GM12878 (cell line): Measurements from ENCODE around the gene GPR108. TPM values are rescaled to one million over a fixed set of nuclear protein-coding genes. Genes with fewer than 3 reads are reported as not detected.

Experiments
- ATAC-seq: fragments of 200-7000 bp; cut with Tn5 transposase; 3 replicates; pipeline ENCODE4 v1.9.1; 2020; ENCODE audit warnings: mild to moderate bottlenecking, moderate library complexity
- BruUV-seq: library from RNA; stranded (reverse); fragments of 400-500 nt; replicated peaks from 2 replicates; lab custom pipeline; 2021; lab: Mats Ljungman, UMichigan
- CTCF ChIA-PET: fragments of 300-600 bp; sonication (Branson Sonifier 250); formaldehyde crosslinking; extraction: SDS; loops from one replicate; lab custom pipeline; 2021; ENCODE audit warnings: inconsistent platforms; lab: Yijun Ruan, JAX
- POLR2A ChIA-PET: fragments of 350-600 bp; formaldehyde crosslinking; extraction: SDS; loops from one replicate; lab custom pipeline; 2021; ENCODE audit warnings: inconsistent platforms; lab: Charles Lee
- RAD21 ChIA-PET: fragments of 300-600 bp; sonication (Branson Sonifier 250); formaldehyde crosslinking; loops from one replicate; lab custom pipeline; 2023; ENCODE audit warnings: antibody characterized with exemption; ENCODE audit not compliant: unreplicated experiment; lab: Charles Lee
- SMC1A ChIA-PET: fragments of 300-600 bp; sonication (Branson Sonifier 250); formaldehyde crosslinking; loops from one replicate; lab custom pipeline; 2023; ENCODE audit not compliant: unreplicated experiment, uncharacterized antibody; lab: Charles Lee
- DNase-seq: peaks from one replicate; pipeline ENCODE4 v3.0.0-alpha.2; 2011; ENCODE audit warnings: low read depth, low spot score
- FAIRE-seq: peaks from 3 replicates; lab custom pipeline; 2011; peaks lifted over from hg19 to GRCh38; lab: Jason Lieb, UNC
- H2AFZ ChIP-seq: 2 replicates; pipeline ENCODE4 v1.6.0; 2011; ENCODE audit warnings: low read depth, low read length, control low read depth; ENCODE audit not compliant: control insufficient read depth
- H3K27ac ChIP-seq: 2 replicates; pipeline ENCODE4 v1.5.1; 2011; ENCODE audit warnings: control low read depth; ENCODE audit not compliant: control insufficient read depth, insufficient read depth
- H3K27me3 ChIP-seq, 2 experiments: replicated peaks in 1 of 2; 2 replicates each; pipeline versions ENCODE4 v1.6.0 to v1.6.1; 2011; ENCODE audit warnings: low read length in 1 of 2; ENCODE audit not compliant: control insufficient read depth in 2 of 2, insufficient read depth in 2 of 2
- H3K36me3 ChIP-seq, 2 experiments: 2 replicates each; pipeline ENCODE4 v1.5.1; 2011; ENCODE audit warnings: low read length in 1 of 2; ENCODE audit not compliant: control insufficient read depth in 2 of 2, insufficient read depth in 2 of 2
- H3K4me1 ChIP-seq: 2 replicates; pipeline ENCODE4 v1.6.1; 2011; ENCODE audit warnings: mild to moderate bottlenecking, low read length, moderate library complexity, mixed read lengths; ENCODE audit not compliant: control insufficient read depth, insufficient read depth
- H3K4me2 ChIP-seq: 2 replicates; pipeline ENCODE4 v1.6.0; 2011; ENCODE audit warnings: control low read depth; ENCODE audit not compliant: control insufficient read depth, insufficient read depth
- H3K4me3 ChIP-seq: fragments of 200-600 bp; sonication (generic); 2 replicates; pipeline ENCODE4 v1.5.1; 2016
- H3K79me2 ChIP-seq: 2 replicates; pipeline ENCODE4 v1.6.0; 2011; ENCODE audit warnings: low read length; ENCODE audit not compliant: control insufficient read depth, insufficient read depth
- H3K9ac ChIP-seq: 2 replicates; pipeline ENCODE4 v1.8.0; 2011; ENCODE audit warnings: low read length, control low read depth, mixed read lengths; ENCODE audit not compliant: control insufficient read depth, insufficient read depth
- H3K9me3 ChIP-seq: replicated peaks from 3 replicates; pipeline ENCODE4 v1.5.1; 2011; ENCODE audit warnings: mild to moderate bottlenecking, low read length; ENCODE audit not compliant: control insufficient read depth, insufficient read depth
- H4K20me1 ChIP-seq: 2 replicates; pipeline ENCODE4 v1.6.0; 2011; ENCODE audit not compliant: control insufficient read depth, insufficient read depth
- CEBPZ ChIP-seq: fragments of 150-350 bp; IDR thresholded peaks from 2 replicates; pipeline ENCODE4 v1.6.1; 2016; ENCODE audit warnings: low read depth, low read length
- MTA2 ChIP-seq: fragments of 450-650 bp; IDR thresholded peaks from 2 replicates; pipeline ENCODE4 v1.6.1; 2016; ENCODE audit warnings: low read depth, mild to moderate bottlenecking, moderate library complexity
- TCF7 ChIP-seq: IDR thresholded peaks from 2 replicates; pipeline ENCODE4 v1.6.1; 2014; ENCODE audit warnings: antibody characterized with exemption, borderline replicate concordance
- ZBTB11 ChIP-seq: fragments of 450-650 bp; formaldehyde crosslinking; IDR thresholded peaks from 2 replicates; pipeline ENCODE4 v1.5.0; 2022; ENCODE audit warnings: mild to moderate bottlenecking, missing genetic modification characterization
- WGBS: methylation state at CpG from one replicate; pipeline ENCODE4 v1.1.6; 2016; ENCODE audit warnings: low lambda C conversion rate; ENCODE audit not compliant: insufficient replicate concordance, insufficient coverage; ENCODE audit errors: missing lambda C conversion rate; 5-methylcytosine and 5-hydroxymethylcytosine counted together
- in situ Hi-C: fragments of 300-500 bp; cut with MboI; formaldehyde crosslinking; loops from 9 replicates; pipeline ENCODE4 v1.14.3; 2018; ENCODE audit warnings: mixed read lengths
- intact Hi-C: fragments of 100-400 bp; cut with micrococcal nuclease; formaldehyde crosslinking; loops from one replicate; pipeline ENCODE4 v1.14.2; 2022; ENCODE audit not compliant: unreplicated experiment
- polyA plus RNA-seq, 11 experiments: library from polyadenylated mRNA; depleted of rRNA in 4 of 11; unstranded in 6 of 11; stranded (reverse) in 5 of 11; fragments of >200 nt; fragmentation: Nextera tagmentation in 4 of 11; fragmentation: Illumina TruSeq in 1 of 11; extraction: Ambion mirVana in 4 of 11; extraction: Trizol in 1 of 11; gene quantifications; 1 replicate in 1 of 11; 2 replicates in 10 of 11; pipeline versions ENCODE4 v1.2.1 to v1.2.3, GENCODE V29; 2011 to 2016; ENCODE audit warnings: inconsistent platforms in 2 of 11, missing spikeins in 2 of 11, low read depth in 1 of 11
- total RNA-seq, 4 experiments: library from RNA; depleted of rRNA in 3 of 4; stranded (reverse); fragments of >200 nt in 3 of 4; fragmentation: Illumina TruSeq in 1 of 4; extraction: Trizol in 1 of 4; gene quantifications; 2 replicates each; pipeline versions ENCODE4 v1.2.1 to v1.2.3, GENCODE V29; 2013 to 2021

The GPR108 gene
- total and polyA plus RNA-seq, 10 of the 15 experiments (the other 5 are each of a cell fraction or from before 2014, with no cell fraction given) = 4.4 to 87.2 (median 57.1) TPM

- H3K9ac ChIP-seq = no peak overlapping the region
- ChIA-PET POLR2A (interaction anchor here (0.6 to 0.9 kb wide), 3 partner anchors 8 to 1202 kb away, joined by 3 to 5 read pairs (median 3); no protein-coding TSS in a partner anchor), CTCF (no interaction called here), RAD21 (interaction anchor here (1.0 kb wide), 1 partner anchor 53 kb away, joined by 5 read pairs; no protein-coding TSS in a partner anchor), SMC1A (interaction anchor here (0.9 to 1.2 kb wide), 3 partner anchors 9 to 76 kb away, joined by 3 to 4 read pairs (median 3); no protein-coding TSS in a partner anchor)
- DNase-seq = no peak
- no peaks in the 10 kb centered on the region for H3K27me3 ChIP-seq
- H3K27ac ChIP-seq = no peak overlapping the region
- no peaks in the 10 kb centered on the region for H3K79me2 ChIP-seq
- no peak overlapping the region for H3K4me2 ChIP-seq
- TF ChIP-seq ZBTB11 (CRISPR knock-in tag) (no peak), TCF7 (no peak), CEBPZ (no peak), MTA2 (no peak)
- TF ChIP-seq, all 136 proteins: peak for 0
- H2AFZ ChIP-seq = no peak overlapping the region
- intact Hi-C loops (no loop called here), in situ Hi-C loops (no loop called here)
- peaks cover 1% of the 10 kb centered on the region; the same call in 1 of the 3 replicates for H3K9me3 ChIP-seq
- WGBS = 67% methylated on average over 4 of the region's 4 CpGs
- FAIRE-seq (no peak), ATAC-seq (no peak)
- no peak overlapping the region for H3K4me3 ChIP-seq
- no TSS peak for BruUV-seq
- H4K20me1 ChIP-seq = no peaks in the 10 kb centered on the region
- no peaks in the 10 kb centered on the region for H3K36me3 ChIP-seq
- peaks cover 4% of the 10 kb centered on the region for H3K4me1 ChIP-seq
Observed at GRCh38 chr19:6683971-6684370, 53.4 kb downstream of the GPR108 start.
